ENCODE data around the gene SNTB2.

SNTB2 gene

GRCh38 chr16:69182730-69183416 lies 4.1 kb upstream of the SNTB2 start:
- no peak for DNase-seq

- peak; percentile 42 for DNase-seq
Measured at GRCh38 chr16:69187446-69188235, 677 bp downstream of the SNTB2 start.

GRCh38 chr16:69188236-69188549 lies 1.2 kb downstream of the SNTB2 start:
- no peak for DNase-seq

GRCh38 chr16:69188716-69189115 lies 1.8 kb downstream of the SNTB2 start:
- peak; percentile 67 for DNase-seq

- no peak for DNase-seq
Measured at GRCh38 chr16:69190046-69190588, 3.2 kb downstream of the SNTB2 start.

- DNase-seq: no peak
Measured at GRCh38 chr16:69190598-69190997, 3.6 kb downstream of the SNTB2 start.

GRCh38 chr16:69191136-69191535 lies 4.2 kb downstream of the SNTB2 start:
- no peak for DNase-seq

GRCh38 chr16:69193855-69194254 lies 6.9 kb downstream of the SNTB2 start:
- peak; percentile 46 for DNase-seq

GRCh38 chr16:69194488-69194887 lies 7.5 kb downstream of the SNTB2 start:
- DNase-seq: no peak

GRCh38 chr16:69195369-69196029 lies 8.5 kb downstream of the SNTB2 start:
- DNase-seq: no peak

GRCh38 chr16:69197573-69197972 lies 10.6 kb downstream of the SNTB2 start:
- no peak for DNase-seq

GRCh38 chr16:69199382-69199781 lies 12.4 kb downstream of the SNTB2 start:
- peak; percentile 41 for DNase-seq

GRCh38 chr16:69201291-69201690 lies 14.3 kb downstream of the SNTB2 start:
- no peak for DNase-seq

GRCh38 chr16:69201787-69202186 lies 14.8 kb downstream of the SNTB2 start:
- DNase-seq: no peak

- DNase-seq: no peak
Measured at GRCh38 chr16:69204172-69204571, 17.2 kb downstream of the SNTB2 start.

- DNase-seq: no peak
Measured at GRCh38 chr16:69209735-69210134, 22.8 kb downstream of the SNTB2 start.

GRCh38 chr16:69217433-69217832 lies 30.5 kb downstream of the SNTB2 start:
- peak; percentile 74 for DNase-seq

- DNase-seq: no peak
Measured at GRCh38 chr16:69219279-69219678, 32.3 kb downstream of the SNTB2 start.

GRCh38 chr16:69223882-69224281 lies 36.9 kb downstream of the SNTB2 start:
- peak; percentile 64 for DNase-seq

GRCh38 chr16:69225121-69225520 lies 38.2 kb downstream of the SNTB2 start:
- DNase-seq: no peak

- DNase-seq: no peak
Measured at GRCh38 chr16:69233124-69233523, 46.2 kb downstream of the SNTB2 start.

GRCh38 chr16:69234460-69234859 lies 47.5 kb downstream of the SNTB2 start:
- DNase-seq: no peak

GRCh38 chr16:69236319-69236718 lies 49.4 kb downstream of the SNTB2 start:
- no peak for DNase-seq

- DNase-seq: no peak
Measured at GRCh38 chr16:69237296-69237695, 50.3 kb downstream of the SNTB2 start.
